Measurements from ENCODE around the gene P3H4. TPM values are rescaled to one million over a fixed set of nuclear protein-coding genes. Genes with fewer than 3 reads are reported as not detected.

The P3H4 gene
- total RNA-seq, 2 experiments from 2014 or later, result 2.2 TPM; not detected in 1

DNA sequence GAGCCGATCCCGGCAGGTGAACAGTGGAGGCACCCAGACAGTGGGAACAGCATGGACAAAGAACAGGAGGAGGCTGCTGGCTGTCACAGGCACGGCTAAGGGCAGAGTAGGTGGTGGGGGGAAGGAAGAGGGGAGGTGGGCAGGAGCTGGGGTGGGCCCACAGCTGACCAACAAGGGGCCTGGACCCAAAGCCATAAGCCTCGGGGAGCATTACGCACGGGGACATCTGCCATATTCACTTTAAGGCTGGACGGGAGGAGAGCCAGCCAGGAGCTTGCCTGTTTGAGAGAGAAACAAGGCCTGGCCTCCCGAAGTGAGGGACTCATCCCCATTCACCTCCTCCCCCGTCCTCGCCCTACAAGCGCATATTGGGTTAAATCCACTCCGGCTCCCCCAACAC, 57.7 kb downstream of the P3H4 start:
- Histone ChIP-seq H3K4me3 (ENCODE audit: low read depth, low read length, poor library complexity, severe bottlenecking) (no peak overlapping the region), H3K4me2 (ENCODE audit: low read length) (no peak overlapping the region), H4K20me1 (ENCODE audit: insufficient read depth, low read length) (no peaks in the 10 kb centered on the region), H2AFZ (ENCODE audit: low read length) (no peak overlapping the region), H3K36me3 (ENCODE audit: insufficient read depth, low read length) (peaks cover 15% of the 10 kb centered on the region; the same call in 1 of the 2 replicates), H3K79me2 (ENCODE audit: insufficient read depth, low read depth, low read length) (no peaks in the 10 kb centered on the region), H3K4me1 (ENCODE audit: insufficient read depth, low read length, poor library complexity, severe bottlenecking) (no peaks in the 10 kb centered on the region), H3K9me2 (ENCODE audit: insufficient read depth, low read length) (no peaks in the 10 kb centered on the region), H3K9me3 (ENCODE audit: low read length) (no peaks in the 10 kb centered on the region), H3K27ac (ENCODE audit: low read depth, low read length, poor library complexity, severe bottlenecking) (no peak overlapping the region)
- intact Hi-C loops (cut with micrococcal nuclease; ENCODE audit: unreplicated experiment), result no loop called here
- TF ChIP-seq EZH2phosphoT487 (IDR thresholded peaks at IDR 0.05; ENCODE audit: borderline replicate concordance, low read depth, low read length), result no peak
- TF ChIP-seq, protein P1, sequence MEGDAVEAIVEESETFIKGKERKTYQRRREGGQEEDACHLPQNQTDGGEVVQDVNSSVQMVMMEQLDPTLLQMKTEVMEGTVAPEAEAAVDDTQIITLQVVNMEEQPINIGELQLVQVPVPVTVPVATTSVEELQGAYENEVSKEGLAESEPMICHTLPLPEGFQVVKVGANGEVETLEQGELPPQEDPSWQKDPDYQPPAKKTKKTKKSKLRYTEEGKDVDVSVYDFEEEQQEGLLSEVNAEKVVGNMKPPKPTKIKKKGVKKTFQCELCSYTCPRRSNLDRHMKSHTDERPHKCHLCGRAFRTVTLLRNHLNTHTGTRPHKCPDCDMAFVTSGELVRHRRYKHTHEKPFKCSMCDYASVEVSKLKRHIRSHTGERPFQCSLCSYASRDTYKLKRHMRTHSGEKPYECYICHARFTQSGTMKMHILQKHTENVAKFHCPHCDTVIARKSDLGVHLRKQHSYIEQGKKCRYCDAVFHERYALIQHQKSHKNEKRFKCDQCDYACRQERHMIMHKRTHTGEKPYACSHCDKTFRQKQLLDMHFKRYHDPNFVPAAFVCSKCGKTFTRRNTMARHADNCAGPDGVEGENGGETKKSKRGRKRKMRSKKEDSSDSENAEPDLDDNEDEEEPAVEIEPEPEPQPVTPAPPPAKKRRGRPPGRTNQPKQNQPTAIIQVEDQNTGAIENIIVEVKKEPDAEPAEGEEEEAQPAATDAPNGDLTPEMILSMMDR (conservative IDR thresholded peaks at IDR 0.05; ENCODE audit: low read length), result no peak
- CTCF ChIA-PET (ENCODE audit: unreplicated experiment), result no interaction called here
- DNase-seq (ENCODE audit: low spot score), result no peak
- POLR2A ChIA-PET, result no interaction called here
- BruUV-seq (replicated peaks), result no TSS peak

Other genes starting within 250 kb of the P3H4 start
- gene KRT9, start 239.9 kb downstream of the P3H4 start, total RNA-seq (2014; rRNA removed; shearing (Covaris generic)), result not detected in 2 replicates
- gene KRT9, start 239.9 kb downstream of the P3H4 start, total RNA-seq (2022), result not detected in 2 replicates
- gene KRT14, start 225.1 kb downstream of the P3H4 start, total RNA-seq (2014; rRNA removed; shearing (Covaris generic)), result not detected in 2 replicates
- gene KRT14, start 225.1 kb downstream of the P3H4 start, total RNA-seq (2022), result 0.30 and 0.82 TPM in 2 replicates
- gene KRT16, start 199.2 kb downstream of the P3H4 start, total RNA-seq (2014; rRNA removed; shearing (Covaris generic)), result not detected in 2 replicates
- not detected in 2 replicates for gene KRT16, start 199.2 kb downstream of the P3H4 start, total RNA-seq (2022)
- not detected in 2 replicates for gene KRT17, start 187.4 kb downstream of the P3H4 start, total RNA-seq (2014; rRNA removed; shearing (Covaris generic))
- 0.70 and 2.1 TPM in 2 replicates for gene KRT17, start 187.4 kb downstream of the P3H4 start, total RNA-seq (2022)
- gene EIF1, start 123.1 kb downstream of the P3H4 start, total RNA-seq (2014; rRNA removed; shearing (Covaris generic)), result 123 and 145 TPM in 2 replicates
- gene EIF1, start 123.1 kb downstream of the P3H4 start, total RNA-seq (2022), result 659 and 705 TPM in 2 replicates
- not detected in 2 replicates for gene GAST, start 99.6 kb downstream of the P3H4 start, total RNA-seq (2014; rRNA removed; shearing (Covaris generic))
- gene GAST, start 99.6 kb downstream of the P3H4 start, total RNA-seq (2022), result not detected in 2 replicates
- 0.10 and 0.19 TPM in 2 replicates for gene HAP1, start 77.3 kb downstream of the P3H4 start, total RNA-seq (2014; rRNA removed; shearing (Covaris generic))
- gene HAP1, start 77.3 kb downstream of the P3H4 start, total RNA-seq (2022), result 0.22 and 0.55 TPM in 2 replicates
- gene JUP, start 25.2 kb downstream of the P3H4 start, total RNA-seq (2014; rRNA removed; shearing (Covaris generic)), result 29.9 and 40.5 TPM in 2 replicates
- 62.0 and 69.3 TPM in 2 replicates for gene JUP, start 25.2 kb downstream of the P3H4 start, total RNA-seq (2022)
- 1.5 TPM in 1 of 2 replicates, not detected in the other for gene FKBP10, start 1.1 kb upstream of the P3H4 start, total RNA-seq (2014; rRNA removed; shearing (Covaris generic))
- gene FKBP10, start 1.1 kb upstream of the P3H4 start, total RNA-seq (2022), result 7.3 and 7.8 TPM in 2 replicates
- 0.16 TPM in 1 of 2 replicates, not detected in the other for gene NT5C3B, start 24.3 kb upstream of the P3H4 start, total RNA-seq (2014; rRNA removed; shearing (Covaris generic))
- 10.0 and 12.1 TPM in 2 replicates for gene NT5C3B, start 24.3 kb upstream of the P3H4 start, total RNA-seq (2022)
- not detected in 2 replicates for gene KLHL10, start 25.9 kb upstream of the P3H4 start, total RNA-seq (2014; rRNA removed; shearing (Covaris generic))
- gene KLHL10, start 25.9 kb upstream of the P3H4 start, total RNA-seq (2022), result not detected in 2 replicates
- 29.9 and 35.4 TPM in 2 replicates for gene KLHL11, start 53.5 kb upstream of the P3H4 start, total RNA-seq (2014; rRNA removed; shearing (Covaris generic))
- gene KLHL11, start 53.5 kb upstream of the P3H4 start, total RNA-seq (2022), result 20.5 and 20.9 TPM in 2 replicates
- gene ACLY, start 107.0 kb upstream of the P3H4 start, total RNA-seq (2014; rRNA removed; shearing (Covaris generic)), result 102 and 105 TPM in 2 replicates
- gene ACLY, start 107.0 kb upstream of the P3H4 start, total RNA-seq (2022), result 203 and 222 TPM in 2 replicates
- gene ODAD4, start 118.7 kb upstream of the P3H4 start, total RNA-seq (2014; rRNA removed; shearing (Covaris generic)), result 1.1 and 3.2 TPM in 2 replicates
- gene ODAD4, start 118.7 kb upstream of the P3H4 start, total RNA-seq (2022), result 1.3 TPM in 2 replicates
- gene CNP, start 154.8 kb upstream of the P3H4 start, total RNA-seq (2014; rRNA removed; shearing (Covaris generic)), result 33.8 and 34.1 TPM in 2 replicates
- 43.9 and 50.6 TPM in 2 replicates for gene CNP, start 154.8 kb upstream of the P3H4 start, total RNA-seq (2022)
- gene DNAJC7, start 205.5 kb upstream of the P3H4 start, total RNA-seq (2014; rRNA removed; shearing (Covaris generic)), result 76.4 and 87.1 TPM in 2 replicates
- gene DNAJC7, start 205.5 kb upstream of the P3H4 start, total RNA-seq (2022), result 118 and 124 TPM in 2 replicates
- gene NKIRAS2, start 208.1 kb upstream of the P3H4 start, total RNA-seq (2014; rRNA removed; shearing (Covaris generic)), result 34.8 and 40.2 TPM in 2 replicates
- gene NKIRAS2, start 208.1 kb upstream of the P3H4 start, total RNA-seq (2022), result 32.8 and 38.1 TPM in 2 replicates
- 0.10 and 0.25 TPM in 2 replicates for gene C17orf113, start 238.7 kb upstream of the P3H4 start, total RNA-seq (2014; rRNA removed; shearing (Covaris generic))
- 0.25 TPM in 1 of 2 replicates, not detected in the other for gene C17orf113, start 238.7 kb upstream of the P3H4 start, total RNA-seq (2022)

Measured in OCI-LY7 (cell line).